ENCODE data around the gene MRPS22. TPM values are rescaled to one million over a fixed set of nuclear protein-coding genes. Genes with fewer than 3 reads are reported as not detected.

Gene MRPS22
- total RNA-seq = 65.3 TPM

- H3K9me3 ChIP-seq (ENCODE audit: low read depth, low read length) = no peaks in the 10 kb centered on the region
These were observed at the start of gene MRPS22 for GRCh38 chr3:139343895-139344856. Gene MRPS22 (plus strand): TSS chr3:139344020. CDS start chr3:139344027, 7 bp downstream.

DNA sequence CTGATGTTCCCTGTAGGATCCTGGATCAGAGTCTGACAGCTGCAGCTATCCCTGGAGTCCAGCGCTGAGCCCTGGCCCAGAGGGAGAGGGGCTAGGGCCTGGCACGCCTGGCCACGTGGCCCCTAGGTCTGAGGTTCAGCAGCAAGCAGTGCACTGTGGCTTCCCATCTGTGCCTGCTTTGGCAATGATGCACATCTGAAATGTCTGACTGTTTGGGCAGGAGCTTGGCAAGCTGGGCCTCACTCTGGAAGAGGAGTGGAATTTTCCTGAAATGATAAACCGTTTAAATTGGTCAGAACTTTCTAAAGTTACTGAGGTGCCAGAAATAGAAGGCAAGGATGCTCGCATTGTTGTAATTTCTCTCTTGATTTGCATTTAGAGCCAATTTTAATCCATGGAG lies 48.8 kb upstream of the MRPS22 start:
- no peak overlapping the region for H3K4me3 ChIP-seq (ENCODE audit: low read length)
- no peaks in the 10 kb centered on the region for H3K9me3 ChIP-seq (ENCODE audit: low read depth, low read length)
- H3K4me1 ChIP-seq (ENCODE audit: insufficient read depth, low read length) = no peaks in the 10 kb centered on the region
- H3K27me3 ChIP-seq (ENCODE audit: insufficient read depth, low read length) = no peaks in the 10 kb centered on the region

More at GRCh38 chr3:139343895-139344856, at the start of gene MRPS22:
- Histone ChIP-seq H3K27me3 (ENCODE audit: insufficient read depth, low read length) (no peaks in the 10 kb centered on the region), H3K4me1 (ENCODE audit: insufficient read depth, low read length) (peaks cover 17% of the 10 kb centered on the region), H3K4me3 (ENCODE audit: low read length) (peak within 1 kb of the TSS; percentile 94)

DNA sequence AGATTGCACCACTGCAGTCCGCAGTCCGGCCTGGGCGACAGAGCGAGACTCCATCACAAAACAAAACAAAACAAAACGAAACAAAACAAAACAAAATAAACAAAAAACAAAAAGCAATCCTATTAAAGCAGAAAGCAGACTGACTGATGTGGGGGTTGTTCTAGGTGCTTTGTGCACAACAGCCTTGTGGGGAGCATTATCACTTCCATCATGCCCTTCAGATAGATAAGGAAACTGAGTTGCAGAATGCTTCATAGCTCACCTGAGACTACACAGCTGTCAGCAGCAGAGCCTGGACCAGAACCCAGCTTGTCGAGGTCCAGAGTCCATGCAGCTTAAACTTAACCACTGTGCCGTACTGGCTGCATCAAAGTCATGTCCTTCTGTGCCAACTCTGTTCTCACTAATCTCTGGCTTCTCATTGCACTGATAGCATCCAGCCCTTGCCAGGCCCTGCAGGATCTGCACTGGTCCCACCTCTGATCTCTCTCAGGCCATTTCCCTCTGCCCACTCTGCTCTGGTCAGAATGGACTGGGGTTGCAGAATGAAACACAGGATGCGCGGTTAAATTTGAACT lies 47.6 kb upstream of the MRPS22 start:
- H3K27me3 ChIP-seq (ENCODE audit: insufficient read depth, low read length) = no peaks in the 10 kb centered on the region
- H3K4me3 ChIP-seq (ENCODE audit: low read length) = no peak overlapping the region
- H3K9me3 ChIP-seq (ENCODE audit: low read depth, low read length) = no peaks in the 10 kb centered on the region
- no peaks in the 10 kb centered on the region for H3K4me1 ChIP-seq (ENCODE audit: insufficient read depth, low read length)

DNA sequence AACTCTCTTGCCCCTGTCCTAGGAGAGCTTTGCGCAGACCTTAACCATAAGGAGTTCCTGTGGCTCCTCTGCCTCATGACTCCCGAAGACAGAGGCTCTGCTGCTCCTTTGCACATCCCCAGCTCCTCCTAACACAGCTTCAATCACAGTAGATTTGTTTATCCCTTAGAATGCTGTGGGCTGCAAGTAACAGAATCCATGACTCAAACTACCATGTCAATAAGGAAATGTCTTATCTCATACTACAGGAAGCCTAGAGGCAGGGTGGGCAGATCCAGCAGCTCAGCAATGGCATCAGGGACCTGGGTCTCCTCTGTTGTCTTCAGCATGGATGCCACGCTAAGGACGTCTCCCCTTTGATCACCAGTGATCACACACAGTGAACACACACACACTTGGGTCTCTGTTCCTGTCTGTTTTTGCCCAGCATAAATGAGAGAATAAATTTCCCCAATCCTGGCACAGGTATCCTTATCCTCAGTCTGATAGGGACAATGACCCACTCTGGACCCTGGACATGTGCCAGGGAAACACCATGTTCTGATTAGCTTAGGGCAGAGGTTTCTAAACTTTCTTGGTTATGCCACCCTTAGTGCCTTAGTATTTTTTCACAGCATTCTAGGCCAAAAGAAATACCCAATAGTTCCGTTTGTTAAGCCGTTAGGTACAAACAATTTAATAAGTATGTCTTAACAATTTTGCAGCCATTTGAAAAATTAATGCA lies 46.1 kb upstream of the MRPS22 start:
- Histone ChIP-seq H3K9me3 (ENCODE audit: low read depth, low read length) (no peaks in the 10 kb centered on the region), H3K4me3 (ENCODE audit: low read length) (no peak overlapping the region)

DNA sequence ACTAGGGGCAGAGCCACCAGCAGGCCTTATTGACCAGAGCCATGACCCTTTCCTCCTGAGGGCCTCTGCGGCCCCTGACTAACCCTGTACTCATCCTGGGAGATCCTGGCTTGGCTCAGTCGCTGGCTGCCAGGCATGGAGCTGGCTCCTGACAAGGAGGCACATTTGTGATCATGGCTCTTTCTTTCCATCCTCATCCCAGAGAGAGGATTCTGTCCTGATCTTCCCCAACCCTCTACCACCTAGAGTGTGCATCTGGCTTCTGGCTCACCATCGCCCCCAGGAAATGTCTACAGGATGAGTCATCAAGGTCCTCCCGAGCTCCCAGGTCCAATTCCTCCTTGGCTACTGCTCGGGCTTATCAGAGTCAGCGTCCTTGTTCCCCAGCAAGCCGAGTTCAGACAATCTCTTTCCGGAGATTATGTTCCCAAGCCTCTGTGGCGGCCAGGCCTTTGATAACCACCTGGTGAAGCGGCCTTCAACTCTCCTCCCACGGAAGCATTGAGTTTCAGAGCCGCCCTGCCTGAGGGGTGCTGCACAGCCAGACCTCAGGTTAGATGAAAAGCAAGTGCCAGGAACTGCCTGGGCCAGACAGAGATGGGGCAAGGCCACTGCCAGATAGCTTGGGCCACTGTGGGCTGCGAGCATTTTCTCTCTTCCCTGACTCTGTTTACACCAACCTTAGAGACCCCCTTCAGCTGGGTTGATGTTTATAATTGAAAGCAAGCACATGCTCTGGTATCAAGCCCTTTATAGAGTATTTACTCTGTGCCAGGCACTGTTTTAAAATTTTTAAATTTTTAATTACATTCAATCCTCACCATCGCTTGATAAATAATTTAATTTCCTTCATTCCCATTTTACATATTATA lies 44.3 kb upstream of the MRPS22 start:
- H3K4me3 ChIP-seq (ENCODE audit: low read length) = no peak overlapping the region
- no peaks in the 10 kb centered on the region for H3K9me3 ChIP-seq (ENCODE audit: low read depth, low read length)
- H3K27me3 ChIP-seq (ENCODE audit: insufficient read depth, low read length) = no peaks in the 10 kb centered on the region
- no peaks in the 10 kb centered on the region for H3K4me1 ChIP-seq (ENCODE audit: insufficient read depth, low read length)

More for the DNA sequence above, 46.1 kb upstream of the MRPS22 start:
- H3K27me3 ChIP-seq (ENCODE audit: insufficient read depth, low read length) = no peaks in the 10 kb centered on the region
- H3K4me1 ChIP-seq (ENCODE audit: insufficient read depth, low read length) = no peaks in the 10 kb centered on the region

GRCh38 chr3:139300416-139300815 lies 43.4 kb upstream of the MRPS22 start:
- Histone ChIP-seq H3K4me3 (ENCODE audit: low read length) (no peak overlapping the region), H3K4me1 (ENCODE audit: insufficient read depth, low read length) (no peaks in the 10 kb centered on the region), H3K9me3 (ENCODE audit: low read depth, low read length) (no peaks in the 10 kb centered on the region), H3K27me3 (ENCODE audit: insufficient read depth, low read length) (no peaks in the 10 kb centered on the region)

DNA sequence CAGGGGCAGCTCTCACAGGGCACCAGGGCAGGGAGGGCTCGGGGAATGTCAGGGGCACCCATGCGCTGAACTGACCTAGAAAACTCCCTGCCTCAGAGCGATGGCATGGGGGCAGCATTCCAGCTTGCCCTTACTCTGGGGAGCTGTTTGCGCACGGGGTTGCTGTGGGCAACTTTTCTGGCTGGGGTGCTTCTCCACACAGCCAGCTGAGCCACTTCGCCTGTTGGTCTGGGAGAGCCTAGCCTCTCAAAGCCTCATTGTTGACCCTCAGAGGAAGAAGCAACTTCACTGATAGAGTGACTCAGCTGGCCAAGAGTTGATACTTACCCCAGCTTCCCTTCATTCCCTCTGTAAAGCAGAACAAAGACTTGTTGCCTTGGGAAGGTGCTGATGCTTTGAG lies 42.6 kb upstream of the MRPS22 start:
- no peaks in the 10 kb centered on the region for H3K9me3 ChIP-seq (ENCODE audit: low read depth, low read length)
- H3K27me3 ChIP-seq (ENCODE audit: insufficient read depth, low read length) = no peaks in the 10 kb centered on the region
- H3K4me1 ChIP-seq (ENCODE audit: insufficient read depth, low read length) = no peaks in the 10 kb centered on the region
- no peak overlapping the region for H3K4me3 ChIP-seq (ENCODE audit: low read length)

- H3K4me1 ChIP-seq (ENCODE audit: insufficient read depth, low read length) = no peaks in the 10 kb centered on the region
- no peaks in the 10 kb centered on the region for H3K9me3 ChIP-seq (ENCODE audit: low read depth, low read length)
- H3K27me3 ChIP-seq (ENCODE audit: insufficient read depth, low read length) = no peaks in the 10 kb centered on the region
- H3K4me3 ChIP-seq (ENCODE audit: low read length) = no peak overlapping the region
These were observed 42.2 kb upstream of the MRPS22 start for GRCh38 chr3:139301654-139302053.

- H3K9me3 ChIP-seq (ENCODE audit: low read depth, low read length) = no peaks in the 10 kb centered on the region
- no peaks in the 10 kb centered on the region for H3K4me1 ChIP-seq (ENCODE audit: insufficient read depth, low read length)
- H3K27me3 ChIP-seq (ENCODE audit: insufficient read depth, low read length) = no peaks in the 10 kb centered on the region
These were observed 41.6 kb upstream of the MRPS22 start for GRCh38 chr3:139302084-139302800.

DNA sequence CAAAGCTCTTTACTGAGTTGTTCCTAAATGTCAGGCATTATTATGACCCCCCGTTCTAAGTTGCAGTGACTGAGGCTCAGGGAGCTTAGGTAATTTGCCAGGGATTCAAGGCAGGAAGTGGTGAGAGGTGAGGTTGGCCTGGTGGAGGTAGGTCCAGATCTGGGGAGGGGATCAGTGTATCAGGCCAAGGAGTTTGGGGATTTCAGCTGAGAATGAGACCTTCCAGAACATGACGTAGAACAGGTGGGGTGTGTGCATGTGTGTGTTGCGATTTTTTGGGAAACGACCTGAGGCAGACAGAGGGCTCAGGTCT lies 41.1 kb upstream of the MRPS22 start:
- Histone ChIP-seq H3K4me3 (ENCODE audit: low read length) (no peak overlapping the region), H3K9me3 (ENCODE audit: low read depth, low read length) (no peaks in the 10 kb centered on the region), H3K4me1 (ENCODE audit: insufficient read depth, low read length) (no peaks in the 10 kb centered on the region), H3K27me3 (ENCODE audit: insufficient read depth, low read length) (no peaks in the 10 kb centered on the region)

More at GRCh38 chr3:139302084-139302800, 41.6 kb upstream of the MRPS22 start:
- H3K4me3 ChIP-seq (ENCODE audit: low read length) = no peak overlapping the region

GRCh38 chr3:139303216-139303615 lies 40.6 kb upstream of the MRPS22 start:
- H3K4me3 ChIP-seq (ENCODE audit: low read length) = no peak overlapping the region
- H3K4me1 ChIP-seq (ENCODE audit: insufficient read depth, low read length) = no peaks in the 10 kb centered on the region
- H3K27me3 ChIP-seq (ENCODE audit: insufficient read depth, low read length) = no peaks in the 10 kb centered on the region
- no peaks in the 10 kb centered on the region for H3K9me3 ChIP-seq (ENCODE audit: low read depth, low read length)

DNA sequence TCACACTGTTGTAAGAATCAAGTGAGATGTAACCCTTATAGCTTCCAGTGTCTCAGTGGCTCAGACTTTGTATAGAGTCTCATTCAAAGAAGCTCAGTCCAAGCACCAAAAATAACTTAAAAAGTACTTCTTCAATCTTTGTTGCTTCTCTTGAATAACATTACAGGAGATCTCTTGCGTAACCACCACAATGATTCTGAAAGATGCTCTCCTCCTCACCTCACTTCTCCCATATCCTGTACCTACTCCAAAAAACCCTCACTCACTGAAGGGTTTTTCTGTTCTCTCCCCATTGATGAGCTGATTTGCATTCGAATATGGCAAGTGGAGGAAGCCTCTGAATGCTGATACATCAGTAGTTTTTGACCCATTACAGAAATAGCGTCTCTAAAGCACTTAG lies 39.4 kb upstream of the MRPS22 start:
- Histone ChIP-seq H3K27me3 (ENCODE audit: insufficient read depth, low read length) (no peaks in the 10 kb centered on the region), H3K4me3 (ENCODE audit: low read length) (no peak overlapping the region), H3K9me3 (ENCODE audit: low read depth, low read length) (no peaks in the 10 kb centered on the region), H3K4me1 (ENCODE audit: insufficient read depth, low read length) (no peaks in the 10 kb centered on the region)

- Histone ChIP-seq H3K9me3 (ENCODE audit: low read depth, low read length) (no peaks in the 10 kb centered on the region), H3K27me3 (ENCODE audit: insufficient read depth, low read length) (no peaks in the 10 kb centered on the region), H3K4me3 (ENCODE audit: low read length) (no peak overlapping the region), H3K4me1 (ENCODE audit: insufficient read depth, low read length) (no peaks in the 10 kb centered on the region)
These were observed 37.7 kb upstream of the MRPS22 start for GRCh38 chr3:139306078-139306477.

- Histone ChIP-seq H3K4me3 (ENCODE audit: low read length) (no peak overlapping the region), H3K27me3 (ENCODE audit: insufficient read depth, low read length) (no peaks in the 10 kb centered on the region), H3K4me1 (ENCODE audit: insufficient read depth, low read length) (no peaks in the 10 kb centered on the region), H3K9me3 (ENCODE audit: low read depth, low read length) (no peaks in the 10 kb centered on the region)
These were observed 36.7 kb upstream of the MRPS22 start for GRCh38 chr3:139307072-139307491.
